Stomach smooth muscle (tissue), 2 donors: ENCODE results near the gene UFD1.

Experiments
- H3K27ac ChIP-seq: one replicate; pipeline ENCODE4 v1.7.0; 2013; ENCODE audit warnings: mild to moderate bottlenecking, low read length, inconsistent platforms
- H3K27me3 ChIP-seq, 2 donors: one replicate each; pipeline ENCODE4 v1.7.0; 2013; ENCODE audit warnings: low read length in 2 of 2; ENCODE audit not compliant: insufficient read depth in 2 of 2, control insufficient read depth in 1 of 2
- H3K36me3 ChIP-seq, 2 donors: one replicate each; pipeline ENCODE4 v1.7.0; 2013; ENCODE audit warnings: low read length in 2 of 2; ENCODE audit not compliant: control insufficient read depth in 2 of 2, insufficient read depth in 2 of 2
- H3K4me1 ChIP-seq: one replicate; pipeline ENCODE4 v1.7.0; 2013; ENCODE audit warnings: low read length; ENCODE audit not compliant: control insufficient read depth, insufficient read depth
- H3K4me3 ChIP-seq, 2 donors: one replicate each; pipeline ENCODE4 v1.7.0; 2013; ENCODE audit warnings: low read length in 2 of 2
- H3K9ac ChIP-seq, 2 donors: one replicate each; pipeline ENCODE4 v1.7.0; 2013; ENCODE audit warnings: low read length in 2 of 2, mild to moderate bottlenecking in 1 of 2
- H3K9me3 ChIP-seq, 2 donors: one replicate each; pipeline ENCODE4 v1.7.0; 2013; ENCODE audit warnings: low read length in 2 of 2; ENCODE audit not compliant: control insufficient read depth in 2 of 2
- donor health status: healthy.
- donor health status: Pancreatic carcinoma.

Gene UFD1

GRCh38 chr22:19480789-19481188, 1.8 kb upstream of the UFD1 start:
- Histone ChIP-seq H3K27me3 (no peaks in the 10 kb centered on the region), H3K4me3 (no peak overlapping the region), H3K36me3 (peaks cover 0 to 4% of the 10 kb centered on the region in 2 donors)

GRCh38 chr22:19480173-19480568, 1.2 kb upstream of the UFD1 start:
- H3K27ac ChIP-seq, result no peak overlapping the region
- H3K4me1 ChIP-seq, result peaks cover 14% of the 10 kb centered on the region
- no peaks in the 10 kb centered on the region for H3K27me3 ChIP-seq
- peak overlapping the region; percentile 34 to 96 for H3K4me3 ChIP-seq
- no peaks in the 10 kb centered on the region for H3K9me3 ChIP-seq
- peaks cover 0 to 8% of the 10 kb centered on the region in 2 donors for H3K36me3 ChIP-seq
- no peak overlapping the region for H3K9ac ChIP-seq

More at GRCh38 chr22:19480789-19481188, 1.8 kb upstream of the UFD1 start:
- H3K4me1 ChIP-seq, result peaks cover 14% of the 10 kb centered on the region
- H3K27ac ChIP-seq, result no peak overlapping the region
- H3K9ac ChIP-seq, result no peak overlapping the region
- no peaks in the 10 kb centered on the region for H3K9me3 ChIP-seq

GRCh38 chr22:19479355-19480172, 571 bp upstream of the UFD1 start, which contains the start of gene CDC45:
CDC45 (plus strand) TSS chr22:19479920; CDS start chr22:19479969, 49 bp downstream.
- H3K27me3 ChIP-seq, result no peaks in the 10 kb centered on the region
- peaks cover 14% of the 10 kb centered on the region for H3K4me1 ChIP-seq
- peaks cover 0 to 11% of the 10 kb centered on the region in 2 donors for H3K36me3 ChIP-seq
- H3K9ac ChIP-seq, result peak within 1 kb of the TSS; percentile 76 to 99
- no peaks in the 10 kb centered on the region for H3K9me3 ChIP-seq
- H3K27ac ChIP-seq, result peak within 1 kb of the TSS; percentile 100
- H3K4me3 ChIP-seq, result peak within 1 kb of the TSS; percentile 96 to 99

- H3K9me3 ChIP-seq, result no peaks in the 10 kb centered on the region
- H3K27ac ChIP-seq, result peak overlapping the region; percentile 100
- peaks cover 14% of the 10 kb centered on the region for H3K4me1 ChIP-seq
- peak overlapping the region; percentile 96 to 99 for H3K4me3 ChIP-seq
- H3K9ac ChIP-seq, result peak overlapping the region; percentile 76 to 89
- H3K36me3 ChIP-seq, result peaks cover 5 to 18% of the 10 kb centered on the region in 2 donors
- H3K27me3 ChIP-seq, result no peaks in the 10 kb centered on the region
These were observed 720 bp downstream of the UFD1 start for GRCh38 chr22:19478045-19478900.

GRCh38 chr22:19477321-19478044, 1.5 kb downstream of the UFD1 start:
- Histone ChIP-seq H3K36me3 (peaks cover 12 to 26% of the 10 kb centered on the region in 2 donors), H3K4me1 (peaks cover 14% of the 10 kb centered on the region), H3K27ac (peak overlapping the region; percentile 100), H3K4me3 (peak overlapping the region; percentile 96 to 99), H3K9ac (peak overlapping the region; percentile 76 to 89), H3K27me3 (no peaks in the 10 kb centered on the region), H3K9me3 (no peaks in the 10 kb centered on the region)

- H3K4me1 ChIP-seq, result peaks cover 17% of the 10 kb centered on the region
- H3K27ac ChIP-seq, result no peak overlapping the region
- H3K4me3 ChIP-seq, result no peak overlapping the region
- H3K9me3 ChIP-seq, result no peaks in the 10 kb centered on the region
- H3K36me3 ChIP-seq, result peaks cover 23 to 37% of the 10 kb centered on the region in 2 donors
- no peak overlapping the region for H3K9ac ChIP-seq
- H3K27me3 ChIP-seq, result no peaks in the 10 kb centered on the region
These were observed 3.0 kb downstream of the UFD1 start for GRCh38 chr22:19476023-19476422.

GRCh38 chr22:19473578-19473977, 5.4 kb downstream of the UFD1 start:
- Histone ChIP-seq H3K27me3 (no peaks in the 10 kb centered on the region), H3K9me3 (no peaks in the 10 kb centered on the region), H3K4me3 (no peak overlapping the region), H3K9ac (no peak overlapping the region), H3K36me3 (peaks cover 45 to 58% of the 10 kb centered on the region in 2 donors), H3K27ac (no peak overlapping the region), H3K4me1 (peaks cover 11% of the 10 kb centered on the region)

GRCh38 chr22:19472233-19472632, 6.8 kb downstream of the UFD1 start:
- no peak overlapping the region for H3K27ac ChIP-seq

GRCh38 chr22:19471572-19471971, 7.4 kb downstream of the UFD1 start:
- Histone ChIP-seq H3K4me3 (no peak overlapping the region), H3K9ac (no peak overlapping the region), H3K27me3 (no peaks in the 10 kb centered on the region), H3K9me3 (no peaks in the 10 kb centered on the region), H3K27ac (no peak overlapping the region), H3K36me3 (peaks cover 58 to 77% of the 10 kb centered on the region in 2 donors), H3K4me1 (peaks cover 3% of the 10 kb centered on the region)

More at GRCh38 chr22:19472233-19472632, 6.8 kb downstream of the UFD1 start:
- H3K36me3 ChIP-seq, result peaks cover 56 to 72% of the 10 kb centered on the region in 2 donors
- no peak overlapping the region for H3K4me3 ChIP-seq
- no peaks in the 10 kb centered on the region for H3K27me3 ChIP-seq
- no peak overlapping the region for H3K9ac ChIP-seq
- peaks cover 3% of the 10 kb centered on the region for H3K4me1 ChIP-seq
- H3K9me3 ChIP-seq, result no peaks in the 10 kb centered on the region

- Histone ChIP-seq H3K36me3 (peaks cover 68 to 80% of the 10 kb centered on the region in 2 donors), H3K9me3 (no peaks in the 10 kb centered on the region), H3K27ac (no peak overlapping the region), H3K4me1 (peaks cover 3% of the 10 kb centered on the region), H3K4me3 (no peak overlapping the region), H3K27me3 (no peaks in the 10 kb centered on the region), H3K9ac (no peak overlapping the region)
These were observed 9.0 kb downstream of the UFD1 start for GRCh38 chr22:19470010-19470409.
